CD14-positive monocyte (primary cell): ENCODE measurements around the gene RAD23A. TPM values are rescaled to one million over a fixed set of nuclear protein-coding genes. Genes with fewer than 3 reads are reported as not detected.

Source experiments
- DNase-seq, 3 donors: peaks; one replicate each; pipeline ENCODE4 v3.0.0-alpha.2; 2011 to 2022
- H2AFZ ChIP-seq: 2 replicates; pipeline ENCODE4 v1.6.0; 2012; ENCODE audit warnings: mild to moderate bottlenecking, low read depth, low read length, inconsistent platforms; ENCODE audit not compliant: insufficient read depth, poor library complexity, severe bottlenecking
- H3K27ac ChIP-seq, 2 donors: 1 replicate in 1 of 2; 2 replicates in 1 of 2; pipeline ENCODE4 v1.5.1; 2012 to 2013; ENCODE audit warnings: low read length in 2 of 2, control low read depth in 1 of 2, inconsistent platforms in 1 of 2, low read depth in 1 of 2, mild to moderate bottlenecking in 1 of 2
- H3K27me3 ChIP-seq, 2 donors: one replicate each; pipeline versions ENCODE4 v1.6.0 to v1.6.1; 2011 to 2013; ENCODE audit warnings: low read length in 2 of 2; ENCODE audit not compliant: control insufficient read depth in 2 of 2, insufficient read depth in 2 of 2
- H3K36me3 ChIP-seq, 2 donors: replicated peaks in 1 of 2; 1 replicate in 1 of 2; 2 replicates in 1 of 2; pipeline versions ENCODE4 v1.5.1 to v1.6.1; 2012 to 2013; ENCODE audit warnings: low read length in 2 of 2, control low read depth in 1 of 2, inconsistent platforms in 1 of 2, mild to moderate bottlenecking in 1 of 2; ENCODE audit not compliant: insufficient read depth in 2 of 2, control insufficient read depth in 1 of 2
- H3K4me1 ChIP-seq, 2 donors: 1 replicate in 1 of 2; 2 replicates in 1 of 2; pipeline versions ENCODE4 v1.5.1 to v1.6.1; 2012 to 2013; ENCODE audit warnings: low read length in 2 of 2, control low read depth in 1 of 2, inconsistent platforms in 1 of 2, mild to moderate bottlenecking in 1 of 2, moderate library complexity in 1 of 2; ENCODE audit not compliant: insufficient read depth in 2 of 2, control insufficient read depth in 1 of 2
- H3K4me2 ChIP-seq: replicated peaks from 2 replicates; pipeline ENCODE3; 2012; ENCODE audit warnings: low read length, moderate library complexity, mild to moderate bottlenecking; ENCODE audit not compliant: poor library complexity, severe bottlenecking; ENCODE audit errors: extremely low read depth
- H3K4me3 ChIP-seq, 3 experiments: fragments of 200-600 bp in 1 of 3; sonication (generic) in 1 of 3; replicated peaks in 1 of 3; 1 replicate in 2 of 3; 2 replicates in 1 of 3; pipeline ENCODE4 v1.5.1; 2011 to 2013; ENCODE audit warnings: low read length in 3 of 3, mild to moderate bottlenecking in 3 of 3, control low read depth in 2 of 3, low read depth in 2 of 3, inconsistent platforms in 1 of 3, moderate library complexity in 1 of 3
- H3K79me2 ChIP-seq: 2 replicates; pipeline ENCODE4 v1.6.0; 2012; ENCODE audit warnings: mild to moderate bottlenecking, control low read depth, inconsistent platforms, low read length, moderate library complexity; ENCODE audit not compliant: insufficient read depth
- H3K9ac ChIP-seq: 2 replicates; pipeline ENCODE4 v1.6.0; 2017; ENCODE audit warnings: low read length, mild to moderate bottlenecking; ENCODE audit not compliant: insufficient read depth, poor library complexity, severe bottlenecking
- H3K9me3 ChIP-seq, 2 donors: replicated peaks in 1 of 2; 1 replicate in 1 of 2; 2 replicates in 1 of 2; pipeline versions ENCODE4 v1.5.1 to v1.6.1; 2012 to 2013; ENCODE audit warnings: low read length in 2 of 2, control low read depth in 1 of 2; ENCODE audit not compliant: control insufficient read depth in 1 of 2, insufficient read depth in 1 of 2
- H4K20me1 ChIP-seq: 2 replicates; pipeline ENCODE4 v1.6.0; 2012; ENCODE audit warnings: mild to moderate bottlenecking, low read length, control low read depth, moderate library complexity; ENCODE audit not compliant: insufficient read depth
- H3K27ac Mint-ChIP-seq, 7 donors: one replicate each; pipeline ENCODE4 v1.8.0; 2020; ENCODE audit warnings: mild to moderate bottlenecking in 7 of 7, mixed read lengths in 7 of 7, moderate library complexity in 6 of 7, inconsistent platforms in 2 of 7
- H3K27me3 Mint-ChIP-seq, 3 donors: one replicate each; pipeline ENCODE4 v1.8.0; 2021 to 2022; ENCODE audit warnings: low read depth in 3 of 3, mild to moderate bottlenecking in 3 of 3, mixed read lengths in 3 of 3, moderate library complexity in 3 of 3, inconsistent platforms in 1 of 3
- H3K36me3 Mint-ChIP-seq, 2 donors: one replicate each; pipeline ENCODE4 v1.8.0; 2020; ENCODE audit warnings: mixed read lengths in 2 of 2, inconsistent platforms in 1 of 2, mild to moderate bottlenecking in 1 of 2
- H3K4me1 Mint-ChIP-seq: one replicate; pipeline ENCODE4 v1.8.0; 2020; ENCODE audit warnings: mild to moderate bottlenecking, mixed read lengths
- H3K4me3 Mint-ChIP-seq, 2 donors: one replicate each; pipeline ENCODE4 v1.8.0; 2020; ENCODE audit warnings: mild to moderate bottlenecking in 2 of 2, mixed read lengths in 2 of 2, moderate library complexity in 1 of 2
- H3K9me3 Mint-ChIP-seq, 7 donors: one replicate each; pipeline ENCODE4 v1.8.0; 2020 to 2022; ENCODE audit warnings: mixed read lengths in 7 of 7, mild to moderate bottlenecking in 6 of 7, moderate library complexity in 6 of 7, inconsistent platforms in 2 of 7
- CTCF ChIP-seq: fragments of 200-600 bp; IDR thresholded peaks from one replicate; pipeline ENCODE4 v1.8.0; 2022; ENCODE audit warnings: antibody characterized with exemption, mild to moderate bottlenecking
- whole genome bisulfite sequencing: methylation state at CpG from one replicate; pipeline ENCODE4 v1.1.5; 2013; ENCODE audit warnings: missing lambda C conversion rate; ENCODE audit not compliant: insufficient coverage; 5-methylcytosine and 5-hydroxymethylcytosine counted together
- intact Hi-C, 2 donors: fragments of 100-400 bp; cut with micrococcal nuclease; formaldehyde crosslinking; loops; one replicate each; pipeline versions ENCODE4 v1.15.0 to v1.15.1; 2023
- polyA plus RNA-seq, 3 donors: library from polyadenylated mRNA; depleted of rRNA in 1 of 3; unstranded in 2 of 3; stranded (reverse) in 1 of 3; fragments of 300-500 nt in 2 of 3; fragments of >200 nt in 1 of 3; fragmentation: Illumina TruSeq in 2 of 3; gene quantifications; 1 replicate in 2 of 3; 2 replicates in 1 of 3; pipeline ENCODE4 v1.2.3, GENCODE V29; 2012 to 2021

RAD23A gene
- polyA plus RNA-seq, 3 donors, result 45.5 to 88.0 (median 55.3) TPM

DNA sequence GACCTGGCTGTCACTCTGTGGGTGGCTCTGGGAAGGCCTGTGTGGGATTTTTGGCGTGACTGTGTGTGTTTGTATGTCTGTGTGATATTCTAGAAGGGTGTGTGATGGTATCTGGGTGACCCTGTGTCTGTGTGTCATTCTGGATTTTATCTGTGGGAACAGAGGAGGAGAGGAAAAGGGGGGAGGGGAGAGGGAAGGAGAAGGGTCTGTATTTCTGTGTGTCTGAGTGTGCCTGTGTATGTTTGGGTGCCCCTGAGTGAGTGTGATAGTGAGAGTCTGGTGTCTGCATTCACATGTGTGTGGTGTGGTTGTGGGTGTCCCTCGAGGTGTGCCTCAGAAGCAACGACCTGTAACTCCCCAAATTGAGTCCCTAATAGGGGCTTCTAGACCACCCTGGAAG is 41.5 kb downstream of the RAD23A start:
- 100% methylated on average over 1 of the region's 3 CpGs for WGBS
- Histone ChIP-seq H3K79me2 (no peaks in the 10 kb centered on the region), H3K9me3 (peaks cover 0 to 4% of the 10 kb centered on the region in 2 donors), H3K27me3 (peaks cover 0 to 6% of the 10 kb centered on the region in 2 donors), H3K4me2 (no peak overlapping the region), H3K4me1 (peaks cover 9 to 12% of the 10 kb centered on the region in 2 donors), H3K9ac (no peak overlapping the region), H2AFZ (no peak overlapping the region), H3K4me3 (no peak overlapping the region), H4K20me1 (no peaks in the 10 kb centered on the region), H3K27ac (no peak overlapping the region), H3K36me3 (no peaks in the 10 kb centered on the region)
- no peaks in the 10 kb centered on the region for H3K9me3 Mint-ChIP-seq
- intact Hi-C loops, result loop anchor here in 1 of 2 donors (10.0 kb wide), 1 partner anchor 48 kb away; no protein-coding TSS in a partner anchor
- peaks cover 8% of the 10 kb centered on the region for H3K4me1 Mint-ChIP-seq
- DNase-seq, result no peak
- H3K4me3 Mint-ChIP-seq, result no peak overlapping the region
- H3K27ac Mint-ChIP-seq, result no peak overlapping the region
- H3K27me3 Mint-ChIP-seq, result peaks cover 1 to 6% (median 2%) of the 10 kb centered on the region in 3 donors
- TF ChIP-seq CTCF, result no peak
- H3K36me3 Mint-ChIP-seq, result no peaks in the 10 kb centered on the region

DNA sequence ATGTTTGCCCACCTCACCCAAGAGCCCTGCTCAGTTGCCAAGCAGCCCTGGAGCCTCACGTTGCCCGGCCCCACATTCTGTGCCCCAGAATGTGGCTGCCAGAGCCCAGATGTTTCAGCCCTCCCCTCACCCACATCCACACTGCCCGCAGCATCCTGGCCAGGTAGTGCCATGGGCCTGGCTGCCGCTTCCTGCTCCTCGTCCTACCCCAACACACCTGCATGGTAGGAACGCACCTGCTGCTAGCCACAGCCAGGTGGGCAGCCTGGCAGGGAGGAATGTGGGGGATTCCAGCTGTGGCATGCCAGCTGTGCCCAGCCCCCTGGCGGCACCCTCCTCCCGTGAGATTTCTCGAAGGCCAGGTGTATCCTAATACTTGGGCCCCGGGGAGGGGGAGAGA is 42.1 kb downstream of the RAD23A start:
- Mint-ChIP-seq H3K4me3 (no peak overlapping the region), H3K27me3 (peaks cover 2 to 8% (median 3%) of the 10 kb centered on the region in 3 donors), H3K9me3 (no peaks in the 10 kb centered on the region), H3K36me3 (no peaks in the 10 kb centered on the region), H3K4me1 (peaks cover 8% of the 10 kb centered on the region), H3K27ac (no peak overlapping the region)
- 80% methylated on average over 1 of the region's 10 CpGs for WGBS
- Histone ChIP-seq H3K36me3 (no peaks in the 10 kb centered on the region), H4K20me1 (no peaks in the 10 kb centered on the region), H3K9ac (no peak overlapping the region), H3K27me3 (peaks cover 0 to 2% of the 10 kb centered on the region in 2 donors), H3K4me1 (peaks cover 9 to 12% of the 10 kb centered on the region in 2 donors), H2AFZ (no peak overlapping the region), H3K4me2 (no peak overlapping the region), H3K27ac (no peak overlapping the region), H3K79me2 (no peaks in the 10 kb centered on the region), H3K4me3 (no peak overlapping the region), H3K9me3 (peaks cover 0 to 4% of the 10 kb centered on the region in 2 donors)
- DNase-seq, result no peak
- intact Hi-C loops, result loop anchor here in 1 of 2 donors (10.0 kb wide), 1 partner anchor 47 kb away; no protein-coding TSS in a partner anchor
- TF ChIP-seq CTCF, result no peak
